GM23338 (cell line): ENCODE data around the gene FOXP4.

Source experiments
- CREB1 ChIP-seq: fragments of 250-450 bp; sonication (Bioruptor Pico); IDR thresholded peaks from 2 replicates; pipeline ENCODE4 v1.5.0; 2020; ENCODE audit warnings: low read depth, mild to moderate bottlenecking, moderate library complexity
- EZH2 ChIP-seq: fragments of 200-600 bp; sonication (generic); IDR thresholded peaks from one replicate; pipeline ENCODE4 v1.8.0; 2017; ENCODE audit warnings: antibody characterized with exemption, mild to moderate bottlenecking, low read depth; ENCODE audit not compliant: unreplicated experiment
- EZH2phosphoT487 ChIP-seq: fragments of 200-600 bp; sonication (generic); IDR thresholded peaks from one replicate; pipeline ENCODE4 v1.8.1; 2018; ENCODE audit warnings: antibody characterized with exemption; ENCODE audit not compliant: unreplicated experiment
- JUNB ChIP-seq: IDR thresholded peaks from one replicate; pipeline ENCODE4 v1.6.1; 2016; ENCODE audit warnings: antibody characterized with exemption; ENCODE audit not compliant: unreplicated experiment
- POLR2AphosphoS5 ChIP-seq: IDR thresholded peaks from 2 replicates; pipeline ENCODE4 v1.6.1; 2016; ENCODE audit warnings: antibody characterized with exemption, low read depth
- STAT1 ChIP-seq: IDR thresholded peaks from one replicate; pipeline ENCODE4 v1.6.1; 2016; ENCODE audit warnings: antibody characterized with exemption; ENCODE audit not compliant: unreplicated experiment
- ZNF114 ChIP-seq: fragments of 250-450 bp; sonication (Bioruptor Pico); IDR thresholded peaks from 2 replicates; pipeline ENCODE4 v1.5.0; 2020; ENCODE audit warnings: mild to moderate bottlenecking, moderate library complexity
- TF ChIP-seq, protein P1 (sequence below), 2 experiments: fragments of 200-600 bp in 1 of 2; sonication (generic) in 1 of 2; conservative IDR thresholded peaks; 2 replicates each; pipeline versions ENCODE4 v1.5.1 to v1.6.1; 2016 to 2017; ENCODE audit warnings: antibody characterized with exemption in 2 of 2, low read depth in 2 of 2, mild to moderate bottlenecking in 2 of 2, moderate library complexity in 1 of 2
- TF ChIP-seq, protein P2 (sequence below): IDR thresholded peaks from one replicate; pipeline ENCODE4 v1.6.1; 2018; ENCODE audit warnings: antibody characterized with exemption; ENCODE audit not compliant: unreplicated experiment

DNA sequence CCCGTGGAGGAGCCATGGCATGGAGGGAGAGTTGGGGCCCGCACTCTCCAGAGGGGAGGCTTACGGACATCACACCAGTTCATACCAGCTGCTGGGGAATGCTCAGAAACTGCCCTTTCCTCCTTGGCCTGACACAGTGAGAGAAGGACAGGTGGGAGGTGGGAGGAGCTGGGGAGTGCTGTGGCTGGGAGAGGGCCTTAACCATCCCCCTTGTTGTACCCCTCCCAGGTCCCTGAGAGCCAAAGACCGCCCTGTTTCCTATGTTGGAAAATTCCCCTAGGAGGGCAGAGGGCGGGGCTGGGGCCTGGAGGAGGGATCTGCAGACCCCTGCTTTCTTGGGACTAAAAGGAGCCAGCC lies 24.1 kb downstream of the FOXP4 start:
- TF ChIP-seq POLR2AphosphoS5 (no peak), EZH2 (peak; percentile 5), ZNF114 (CRISPR knock-in tag) (no peak), JUNB (no peak), CREB1 (CRISPR knock-in tag) (no peak), EZH2phosphoT487 (no peak), STAT1 (no peak)
- TF ChIP-seq, protein P1, sequence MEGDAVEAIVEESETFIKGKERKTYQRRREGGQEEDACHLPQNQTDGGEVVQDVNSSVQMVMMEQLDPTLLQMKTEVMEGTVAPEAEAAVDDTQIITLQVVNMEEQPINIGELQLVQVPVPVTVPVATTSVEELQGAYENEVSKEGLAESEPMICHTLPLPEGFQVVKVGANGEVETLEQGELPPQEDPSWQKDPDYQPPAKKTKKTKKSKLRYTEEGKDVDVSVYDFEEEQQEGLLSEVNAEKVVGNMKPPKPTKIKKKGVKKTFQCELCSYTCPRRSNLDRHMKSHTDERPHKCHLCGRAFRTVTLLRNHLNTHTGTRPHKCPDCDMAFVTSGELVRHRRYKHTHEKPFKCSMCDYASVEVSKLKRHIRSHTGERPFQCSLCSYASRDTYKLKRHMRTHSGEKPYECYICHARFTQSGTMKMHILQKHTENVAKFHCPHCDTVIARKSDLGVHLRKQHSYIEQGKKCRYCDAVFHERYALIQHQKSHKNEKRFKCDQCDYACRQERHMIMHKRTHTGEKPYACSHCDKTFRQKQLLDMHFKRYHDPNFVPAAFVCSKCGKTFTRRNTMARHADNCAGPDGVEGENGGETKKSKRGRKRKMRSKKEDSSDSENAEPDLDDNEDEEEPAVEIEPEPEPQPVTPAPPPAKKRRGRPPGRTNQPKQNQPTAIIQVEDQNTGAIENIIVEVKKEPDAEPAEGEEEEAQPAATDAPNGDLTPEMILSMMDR (conservative IDR thresholded peaks at IDR 0.05; ENCODE audit: low read depth in 2 of 2) = no peak
- TF ChIP-seq, protein P2, sequence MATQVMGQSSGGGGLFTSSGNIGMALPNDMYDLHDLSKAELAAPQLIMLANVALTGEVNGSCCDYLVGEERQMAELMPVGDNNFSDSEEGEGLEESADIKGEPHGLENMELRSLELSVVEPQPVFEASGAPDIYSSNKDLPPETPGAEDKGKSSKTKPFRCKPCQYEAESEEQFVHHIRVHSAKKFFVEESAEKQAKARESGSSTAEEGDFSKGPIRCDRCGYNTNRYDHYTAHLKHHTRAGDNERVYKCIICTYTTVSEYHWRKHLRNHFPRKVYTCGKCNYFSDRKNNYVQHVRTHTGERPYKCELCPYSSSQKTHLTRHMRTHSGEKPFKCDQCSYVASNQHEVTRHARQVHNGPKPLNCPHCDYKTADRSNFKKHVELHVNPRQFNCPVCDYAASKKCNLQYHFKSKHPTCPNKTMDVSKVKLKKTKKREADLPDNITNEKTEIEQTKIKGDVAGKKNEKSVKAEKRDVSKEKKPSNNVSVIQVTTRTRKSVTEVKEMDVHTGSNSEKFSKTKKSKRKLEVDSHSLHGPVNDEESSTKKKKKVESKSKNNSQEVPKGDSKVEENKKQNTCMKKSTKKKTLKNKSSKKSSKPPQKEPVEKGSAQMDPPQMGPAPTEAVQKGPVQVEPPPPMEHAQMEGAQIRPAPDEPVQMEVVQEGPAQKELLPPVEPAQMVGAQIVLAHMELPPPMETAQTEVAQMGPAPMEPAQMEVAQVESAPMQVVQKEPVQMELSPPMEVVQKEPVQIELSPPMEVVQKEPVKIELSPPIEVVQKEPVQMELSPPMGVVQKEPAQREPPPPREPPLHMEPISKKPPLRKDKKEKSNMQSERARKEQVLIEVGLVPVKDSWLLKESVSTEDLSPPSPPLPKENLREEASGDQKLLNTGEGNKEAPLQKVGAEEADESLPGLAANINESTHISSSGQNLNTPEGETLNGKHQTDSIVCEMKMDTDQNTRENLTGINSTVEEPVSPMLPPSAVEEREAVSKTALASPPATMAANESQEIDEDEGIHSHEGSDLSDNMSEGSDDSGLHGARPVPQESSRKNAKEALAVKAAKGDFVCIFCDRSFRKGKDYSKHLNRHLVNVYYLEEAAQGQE = no peak
